Lower lobe of right lung (tissue), 2 donors: ENCODE measurements around the gene RTN4RL1. TPM values are rescaled to one million over a fixed set of nuclear protein-coding genes. Genes with fewer than 3 reads are reported as not detected.

Source experiments
- ATAC-seq, 2 donors: fragments of 200-7000 bp; cut with Tn5 transposase; one replicate each; pipeline ENCODE4 v1.9.1; 2020 to 2022; ENCODE audit warnings: mild to moderate bottlenecking in 2 of 2, moderate library complexity in 2 of 2
- DNase-seq: peaks from one replicate; pipeline ENCODE4 v3.0.0-alpha.2; 2020
- H3K27ac ChIP-seq: fragments of 200-600 bp; one replicate; pipeline ENCODE4 v1.8.0; 2022
- H3K27me3 ChIP-seq: fragments of 200-600 bp; one replicate; pipeline ENCODE4 v1.8.0; 2022; ENCODE audit warnings: low read depth
- H3K36me3 ChIP-seq: fragments of 200-600 bp; one replicate; pipeline ENCODE4 v1.8.0; 2022; ENCODE audit warnings: mild to moderate bottlenecking
- H3K4me1 ChIP-seq: fragments of 200-600 bp; one replicate; pipeline ENCODE4 v1.8.0; 2022
- H3K4me3 ChIP-seq: fragments of 200-600 bp; one replicate; pipeline ENCODE4 v1.8.0; 2022; ENCODE audit warnings: mild to moderate bottlenecking
- H3K9me3 ChIP-seq: fragments of 200-600 bp; one replicate; pipeline ENCODE4 v1.8.0; 2022
- intact Hi-C: fragments of 100-400 bp; cut with DNase I; formaldehyde crosslinking; loops from one replicate; pipeline ENCODE4 v1.11.0; 2022
- total RNA-seq: library from RNA; stranded (reverse); fragmentation: NEBNext Ultra II Directional; extraction: Animal tissue kit (Norgen Biotek cat#: 25700); gene quantifications from one replicate; pipeline ENCODE4 v1.2.1, GENCODE V29; 2021
- TF ChIP-seq, protein P1 (sequence below): fragments of 200-600 bp; IDR thresholded peaks from one replicate; pipeline ENCODE4 v1.8.0; 2022; ENCODE audit warnings: antibody characterized with exemption, mild to moderate bottlenecking
- donor health status: DM: no; HTN: yes; CAD: no; lungs with severe emphysema.

RTN4RL1 gene
- total RNA-seq, 1 donor from 2014 or later = 5.8 TPM

DNA sequence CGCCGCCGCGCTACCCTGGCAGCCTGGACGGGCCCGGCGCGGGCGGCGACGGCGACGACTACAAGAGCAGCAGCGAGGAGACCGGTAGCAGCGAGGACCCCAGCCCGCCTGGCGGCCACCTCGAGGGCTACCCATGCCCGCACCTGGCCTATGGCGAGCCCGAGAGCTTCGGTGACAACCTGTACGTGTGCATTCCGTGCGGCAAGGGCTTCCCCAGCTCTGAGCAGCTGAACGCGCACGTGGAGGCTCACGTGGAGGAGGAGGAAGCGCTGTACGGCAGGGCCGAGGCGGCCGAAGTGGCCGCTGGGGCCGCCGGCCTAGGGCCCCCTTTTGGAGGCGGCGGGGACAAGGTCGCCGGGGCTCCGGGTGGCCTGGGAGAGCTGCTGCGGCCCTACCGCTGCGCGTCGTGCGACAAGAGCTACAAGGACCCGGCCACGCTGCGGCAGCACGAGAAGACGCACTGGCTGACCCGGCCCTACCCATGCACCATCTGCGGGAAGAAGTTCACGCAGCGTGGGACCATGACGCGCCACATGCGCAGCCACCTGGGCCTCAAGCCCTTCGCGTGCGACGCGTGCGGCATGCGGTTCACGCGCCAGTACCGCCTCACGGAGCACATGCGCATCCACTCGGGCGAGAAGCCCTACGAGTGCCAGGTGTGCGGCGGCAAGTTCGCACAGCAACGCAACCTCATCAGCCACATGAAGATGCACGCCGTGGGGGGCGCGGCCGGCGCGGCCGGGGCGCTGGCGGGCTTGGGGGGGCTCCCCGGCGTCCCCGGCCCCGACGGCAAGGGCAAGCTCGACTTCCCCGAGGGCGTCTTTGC lies 32.8 kb upstream of the RTN4RL1 start:
- Histone ChIP-seq H3K27me3 (peaks cover 29% of the 10 kb centered on the region), H3K4me3 (peak overlapping the region; percentile 44), H3K9me3 (no peaks in the 10 kb centered on the region), H3K4me1 (peaks cover 83% of the 10 kb centered on the region), H3K36me3 (peaks cover 29% of the 10 kb centered on the region), H3K27ac (peak overlapping the region; percentile 87)
- TF ChIP-seq, protein P1, sequence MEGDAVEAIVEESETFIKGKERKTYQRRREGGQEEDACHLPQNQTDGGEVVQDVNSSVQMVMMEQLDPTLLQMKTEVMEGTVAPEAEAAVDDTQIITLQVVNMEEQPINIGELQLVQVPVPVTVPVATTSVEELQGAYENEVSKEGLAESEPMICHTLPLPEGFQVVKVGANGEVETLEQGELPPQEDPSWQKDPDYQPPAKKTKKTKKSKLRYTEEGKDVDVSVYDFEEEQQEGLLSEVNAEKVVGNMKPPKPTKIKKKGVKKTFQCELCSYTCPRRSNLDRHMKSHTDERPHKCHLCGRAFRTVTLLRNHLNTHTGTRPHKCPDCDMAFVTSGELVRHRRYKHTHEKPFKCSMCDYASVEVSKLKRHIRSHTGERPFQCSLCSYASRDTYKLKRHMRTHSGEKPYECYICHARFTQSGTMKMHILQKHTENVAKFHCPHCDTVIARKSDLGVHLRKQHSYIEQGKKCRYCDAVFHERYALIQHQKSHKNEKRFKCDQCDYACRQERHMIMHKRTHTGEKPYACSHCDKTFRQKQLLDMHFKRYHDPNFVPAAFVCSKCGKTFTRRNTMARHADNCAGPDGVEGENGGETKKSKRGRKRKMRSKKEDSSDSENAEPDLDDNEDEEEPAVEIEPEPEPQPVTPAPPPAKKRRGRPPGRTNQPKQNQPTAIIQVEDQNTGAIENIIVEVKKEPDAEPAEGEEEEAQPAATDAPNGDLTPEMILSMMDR = no peak
- intact Hi-C loops = loop anchor here (5.0 kb wide), 1 partner anchor 184 kb away; no protein-coding TSS in a partner anchor
- DNase-seq = no peak
- ATAC-seq = no peak

- no peak for DNase-seq
- TF ChIP-seq, protein P1 = no peak
- Histone ChIP-seq H3K36me3 (peaks cover 29% of the 10 kb centered on the region), H3K4me3 (peak overlapping the region; percentile 67), H3K27ac (peak overlapping the region; percentile 87), H3K9me3 (no peaks in the 10 kb centered on the region), H3K4me1 (peaks cover 76% of the 10 kb centered on the region), H3K27me3 (peaks cover 29% of the 10 kb centered on the region)
- intact Hi-C loops = loop anchor here (5.0 kb wide), 1 partner anchor 185 kb away; no protein-coding TSS in a partner anchor
- no peak for ATAC-seq
These were observed 32.1 kb upstream of the RTN4RL1 start for GRCh38 chr17:2057175-2057759.

DNA sequence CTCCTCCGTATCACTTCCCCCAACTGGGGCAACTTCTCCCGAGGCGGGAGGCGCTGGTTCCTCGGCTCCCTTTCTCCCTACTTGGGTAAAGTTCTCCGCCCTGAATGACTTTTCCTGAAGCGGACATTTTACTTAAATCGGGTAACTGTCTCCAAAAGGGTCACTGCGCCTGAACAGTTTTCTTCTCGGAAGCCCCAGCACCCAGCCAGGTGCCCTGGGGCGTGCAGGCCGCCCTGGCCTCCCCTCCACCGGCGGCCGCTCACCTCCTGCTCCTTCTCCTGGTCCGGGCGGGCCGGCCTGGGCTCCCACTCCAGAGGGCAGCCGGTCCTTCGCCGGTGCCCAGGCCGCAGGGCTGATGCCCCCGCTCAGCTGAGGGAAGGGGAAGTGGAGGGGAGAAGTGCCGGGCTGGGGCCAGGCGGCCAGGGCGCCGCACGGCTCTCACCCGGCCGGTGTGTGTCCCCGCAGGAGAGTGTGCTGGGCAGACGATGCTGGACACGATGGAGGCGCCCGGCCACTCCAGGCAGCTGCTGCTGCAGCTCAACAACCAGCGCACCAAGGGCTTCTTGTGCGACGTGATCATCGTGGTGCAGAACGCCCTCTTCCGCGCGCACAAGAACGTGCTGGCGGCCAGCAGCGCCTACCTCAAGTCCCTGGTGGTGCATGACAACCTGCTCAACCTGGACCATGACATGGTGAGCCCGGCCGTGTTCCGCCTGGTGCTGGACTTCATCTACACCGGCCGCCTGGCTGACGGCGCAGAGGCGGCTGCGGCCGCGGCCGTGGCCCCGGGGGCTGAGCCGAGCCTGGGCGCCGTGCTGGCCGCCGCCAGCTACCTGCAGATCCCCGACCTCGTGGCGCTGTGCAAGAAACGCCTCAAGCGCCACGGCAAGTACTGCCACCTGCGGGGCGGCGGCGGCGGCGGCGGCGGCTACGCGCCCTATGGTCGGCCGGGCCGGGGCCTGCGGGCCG lies 31.4 kb upstream of the RTN4RL1 start:
- Histone ChIP-seq H3K9me3 (no peaks in the 10 kb centered on the region), H3K27me3 (peaks cover 30% of the 10 kb centered on the region), H3K4me3 (peak overlapping the region; percentile 67), H3K4me1 (peaks cover 68% of the 10 kb centered on the region), H3K36me3 (peaks cover 27% of the 10 kb centered on the region), H3K27ac (peak overlapping the region; percentile 87)
- DNase-seq (peak; percentile 60), ATAC-seq (no peak)
- TF ChIP-seq, protein P1 = no peak
- intact Hi-C loops = loop anchor here (5.0 kb wide), 1 partner anchor 186 kb away; no protein-coding TSS in a partner anchor

DNA sequence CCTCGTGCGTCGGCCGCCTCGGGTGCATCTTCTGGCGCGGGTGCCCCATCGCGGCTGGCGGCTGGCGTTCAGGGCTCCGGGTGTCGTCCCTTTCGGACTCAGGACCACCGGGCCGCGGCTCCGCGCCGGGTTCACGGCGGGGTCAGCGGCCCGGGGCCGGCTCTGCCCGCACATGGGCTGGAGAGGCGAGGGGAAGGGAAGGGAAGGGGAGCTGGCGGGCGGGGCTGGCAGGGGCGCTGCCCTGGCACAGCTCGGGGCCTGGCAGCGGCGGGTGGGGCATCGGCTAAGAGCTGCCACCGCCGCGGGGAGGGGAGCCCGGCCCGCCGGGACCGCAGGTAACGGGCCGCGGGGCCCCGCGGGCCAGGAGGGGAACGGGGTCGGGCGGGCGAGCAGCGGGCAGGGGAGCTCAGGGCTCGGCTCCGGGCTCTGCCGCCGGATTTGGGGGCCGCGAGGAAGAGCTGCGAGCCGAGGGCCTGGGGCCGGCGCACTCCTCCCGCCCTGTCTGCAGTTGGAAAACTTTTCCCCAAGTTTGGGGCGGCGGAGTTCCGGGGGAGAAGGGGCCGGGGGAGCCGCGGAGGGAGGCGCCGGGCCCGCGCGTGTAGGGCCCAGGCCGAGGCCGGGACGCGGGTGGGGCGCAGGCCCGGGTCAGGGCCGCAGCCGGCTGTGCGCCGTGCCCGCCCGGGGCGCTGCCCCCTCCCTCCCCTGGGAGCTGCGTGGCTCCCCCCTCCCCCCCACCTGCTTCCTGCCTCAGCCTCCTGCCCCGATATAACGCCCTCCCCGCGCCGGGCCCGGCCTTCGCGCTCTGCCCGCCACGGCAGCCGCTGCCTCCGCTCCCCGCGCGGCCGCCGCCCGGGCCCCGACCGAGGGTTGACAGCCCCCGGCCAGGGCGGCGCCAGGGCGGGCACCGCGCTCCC lies 30.4 kb upstream of the RTN4RL1 start:
- peak in 1 of 2 donors; percentile 2 for ATAC-seq
- H3K36me3 ChIP-seq = peaks cover 18% of the 10 kb centered on the region
- intact Hi-C loops = loop anchor here (5.0 kb wide), 1 partner anchor 187 kb away; no protein-coding TSS in a partner anchor

More for the DNA sequence above, 30.4 kb upstream of the RTN4RL1 start:
- TF ChIP-seq, protein P1 = no peak
- Histone ChIP-seq H3K27ac (peak overlapping the region; percentile 87), H3K4me1 (peaks cover 67% of the 10 kb centered on the region), H3K27me3 (peaks cover 39% of the 10 kb centered on the region), H3K9me3 (no peaks in the 10 kb centered on the region), H3K4me3 (peak overlapping the region; percentile 67)
- no peak for DNase-seq
